GM12864 (cell line): Measurements from ENCODE around the gene TRIP11.

Source experiments
- DNase-seq: peaks from one replicate; pipeline ENCODE4 v3.0.0-alpha.2; 2011; ENCODE audit warnings: low read depth
- H3K4me3 ChIP-seq: 2 replicates; pipeline ENCODE4 v1.5.1; 2011; ENCODE audit warnings: mild to moderate bottlenecking, low read depth, low read length, control low read depth
- TF ChIP-seq, protein P1 (sequence below): IDR thresholded peaks from 2 replicates; pipeline ENCODE4 v1.5.1; 2011; ENCODE audit warnings: low read depth, mild to moderate bottlenecking, moderate library complexity, low read length, control low read depth, inconsistent platforms; ENCODE audit errors: missing control alignments

The TRIP11 gene

DNA sequence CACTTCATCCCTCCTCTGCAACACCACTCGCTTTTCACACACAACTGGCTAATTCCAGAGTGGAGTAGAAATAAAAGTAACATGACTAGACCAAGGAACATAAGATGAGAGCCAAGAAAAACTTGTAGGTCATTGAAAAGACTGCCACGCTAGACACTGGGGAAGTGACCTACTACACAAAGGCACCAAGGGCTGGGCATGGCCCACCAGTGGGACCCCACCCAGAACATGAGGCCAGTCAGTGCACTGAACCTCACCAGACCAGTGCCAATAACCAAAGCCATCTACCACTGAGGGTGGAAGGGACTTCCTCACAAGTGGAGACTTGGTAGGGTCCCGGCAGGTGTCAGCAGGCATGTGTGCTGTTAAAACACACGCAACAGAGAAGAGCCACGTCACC is 112.1 kb downstream of the TRIP11 start:
- H3K4me3 ChIP-seq: no peak overlapping the region
- TF ChIP-seq, protein P1, sequence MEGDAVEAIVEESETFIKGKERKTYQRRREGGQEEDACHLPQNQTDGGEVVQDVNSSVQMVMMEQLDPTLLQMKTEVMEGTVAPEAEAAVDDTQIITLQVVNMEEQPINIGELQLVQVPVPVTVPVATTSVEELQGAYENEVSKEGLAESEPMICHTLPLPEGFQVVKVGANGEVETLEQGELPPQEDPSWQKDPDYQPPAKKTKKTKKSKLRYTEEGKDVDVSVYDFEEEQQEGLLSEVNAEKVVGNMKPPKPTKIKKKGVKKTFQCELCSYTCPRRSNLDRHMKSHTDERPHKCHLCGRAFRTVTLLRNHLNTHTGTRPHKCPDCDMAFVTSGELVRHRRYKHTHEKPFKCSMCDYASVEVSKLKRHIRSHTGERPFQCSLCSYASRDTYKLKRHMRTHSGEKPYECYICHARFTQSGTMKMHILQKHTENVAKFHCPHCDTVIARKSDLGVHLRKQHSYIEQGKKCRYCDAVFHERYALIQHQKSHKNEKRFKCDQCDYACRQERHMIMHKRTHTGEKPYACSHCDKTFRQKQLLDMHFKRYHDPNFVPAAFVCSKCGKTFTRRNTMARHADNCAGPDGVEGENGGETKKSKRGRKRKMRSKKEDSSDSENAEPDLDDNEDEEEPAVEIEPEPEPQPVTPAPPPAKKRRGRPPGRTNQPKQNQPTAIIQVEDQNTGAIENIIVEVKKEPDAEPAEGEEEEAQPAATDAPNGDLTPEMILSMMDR: no peak
- no peak for DNase-seq

DNA sequence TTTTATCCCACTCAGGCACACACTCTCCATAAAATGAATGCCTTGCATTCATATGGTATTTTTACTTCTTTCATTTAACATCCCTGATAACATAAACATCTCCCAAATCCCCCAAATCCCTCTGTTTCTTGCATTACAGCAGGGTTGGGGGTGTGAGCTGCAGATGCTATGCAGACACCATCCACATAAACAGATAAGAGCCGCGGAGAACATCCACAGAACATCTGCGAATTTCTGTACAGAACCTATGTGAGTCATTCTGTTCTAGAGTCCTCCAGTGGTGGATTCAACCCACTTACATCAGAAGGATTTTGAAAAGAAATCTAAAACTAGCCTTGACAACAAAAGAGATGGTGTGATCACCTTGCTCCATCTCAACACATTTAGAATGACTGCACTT is 112.7 kb downstream of the TRIP11 start:
- no peak overlapping the region for H3K4me3 ChIP-seq
- TF ChIP-seq, protein P1: no peak
- no peak for DNase-seq

- DNase-seq: no peak
- TF ChIP-seq, protein P1: no peak
- no peak overlapping the region for H3K4me3 ChIP-seq
Measured at GRCh38 chr14:91926131-91926890, 113.5 kb downstream of the TRIP11 start.

DNA sequence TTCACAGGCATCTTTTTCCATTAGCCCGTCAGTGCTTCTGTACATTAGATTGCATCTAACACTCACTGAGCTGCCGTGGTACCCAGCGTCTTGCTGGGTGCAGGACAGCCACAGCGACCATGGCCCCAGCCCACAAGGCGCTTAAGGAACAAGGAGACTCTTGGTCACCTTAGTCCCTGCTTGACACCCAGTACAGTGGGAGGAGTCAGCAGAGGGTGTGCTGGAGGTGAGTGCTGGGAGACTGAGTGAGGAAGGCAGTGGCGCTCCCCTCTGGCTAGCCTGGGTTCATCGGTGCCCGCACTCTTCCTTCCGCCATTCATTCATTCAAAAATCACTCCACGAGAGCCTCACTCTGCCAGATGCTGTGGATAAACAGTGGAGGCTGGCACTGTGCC is 114.1 kb downstream of the TRIP11 start:
- TF ChIP-seq, protein P1: no peak
- H3K4me3 ChIP-seq: no peak overlapping the region
- DNase-seq: no peak

- TF ChIP-seq, protein P1: no peak
- no peak overlapping the region for H3K4me3 ChIP-seq
- DNase-seq: no peak
Measured at GRCh38 chr14:91925001-91925726, 114.7 kb downstream of the TRIP11 start.

GRCh38 chr14:91920526-91920925 is 119.3 kb downstream of the TRIP11 start:
- DNase-seq: no peak
- no peak overlapping the region for H3K4me3 ChIP-seq
- TF ChIP-seq, protein P1: no peak
